ENCODE results near the gene WDPCP.

DNA sequence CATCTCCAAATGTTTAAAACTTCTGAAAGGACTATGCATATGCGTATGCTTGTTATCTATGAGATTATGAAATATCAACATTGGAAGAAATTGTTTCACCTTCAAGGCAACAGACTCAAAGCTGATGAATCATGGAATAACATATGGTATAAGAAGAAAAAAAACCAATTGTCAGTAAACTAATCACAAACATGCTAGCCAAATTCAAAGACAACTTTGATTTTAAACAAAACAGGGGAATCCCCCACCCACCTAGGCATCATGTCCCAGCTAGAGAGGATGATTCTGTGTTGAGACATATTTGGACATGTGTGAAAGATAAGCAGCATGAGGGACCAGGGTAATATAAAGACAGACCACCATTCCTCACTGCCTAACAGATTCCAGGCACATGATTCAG, 147.7 kb downstream of the WDPCP start:
- TF ChIP-seq, protein P1, sequence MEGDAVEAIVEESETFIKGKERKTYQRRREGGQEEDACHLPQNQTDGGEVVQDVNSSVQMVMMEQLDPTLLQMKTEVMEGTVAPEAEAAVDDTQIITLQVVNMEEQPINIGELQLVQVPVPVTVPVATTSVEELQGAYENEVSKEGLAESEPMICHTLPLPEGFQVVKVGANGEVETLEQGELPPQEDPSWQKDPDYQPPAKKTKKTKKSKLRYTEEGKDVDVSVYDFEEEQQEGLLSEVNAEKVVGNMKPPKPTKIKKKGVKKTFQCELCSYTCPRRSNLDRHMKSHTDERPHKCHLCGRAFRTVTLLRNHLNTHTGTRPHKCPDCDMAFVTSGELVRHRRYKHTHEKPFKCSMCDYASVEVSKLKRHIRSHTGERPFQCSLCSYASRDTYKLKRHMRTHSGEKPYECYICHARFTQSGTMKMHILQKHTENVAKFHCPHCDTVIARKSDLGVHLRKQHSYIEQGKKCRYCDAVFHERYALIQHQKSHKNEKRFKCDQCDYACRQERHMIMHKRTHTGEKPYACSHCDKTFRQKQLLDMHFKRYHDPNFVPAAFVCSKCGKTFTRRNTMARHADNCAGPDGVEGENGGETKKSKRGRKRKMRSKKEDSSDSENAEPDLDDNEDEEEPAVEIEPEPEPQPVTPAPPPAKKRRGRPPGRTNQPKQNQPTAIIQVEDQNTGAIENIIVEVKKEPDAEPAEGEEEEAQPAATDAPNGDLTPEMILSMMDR (IDR thresholded peaks at IDR 0.05): no peak
- TF ChIP-seq POLR2A (IDR thresholded peaks at IDR 0.05): no peak
